HG03460 (cell line): ENCODE measurements around the gene STXBP5L.
"Not testable (repeated sequence)": the region's sequence is repeated elsewhere in the genome, so short reads cannot be mapped to it uniquely, and the experiment has no call there.

ENCODE experiments used
- ATAC-seq: cut with Tn5 transposase; IDR thresholded peaks from one replicate; pipeline ENCODE4 v1.9.1; 2021; ENCODE audit not compliant: unreplicated experiment

The STXBP5L gene

DNA sequence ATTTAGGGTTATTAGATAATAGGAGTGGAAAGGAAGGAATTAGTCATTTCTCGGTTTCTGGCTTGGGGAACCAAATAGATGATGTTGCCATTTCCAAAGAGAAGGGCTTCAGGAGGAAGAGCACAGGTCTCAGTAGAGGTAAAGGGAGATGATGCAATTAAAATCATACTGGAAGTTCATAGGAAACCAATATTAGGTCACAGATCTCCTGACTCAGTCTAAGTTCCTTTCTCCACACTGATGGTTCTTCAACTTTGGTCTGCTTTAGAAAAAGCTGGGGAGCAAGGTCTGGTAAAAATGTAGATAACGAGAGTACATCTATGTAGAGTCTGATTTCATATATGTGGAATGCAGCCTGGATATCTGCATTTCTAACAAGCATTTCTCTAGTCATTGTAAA lies 506.9 kb downstream of the STXBP5L start:
- ATAC-seq, result no peak

GRCh38 chr3:121418182-121418581 lies 510.2 kb downstream of the STXBP5L start:
- ATAC-seq, result no peak

GRCh38 chr3:121424549-121424948 lies 516.5 kb downstream of the STXBP5L start:
- no peak for ATAC-seq

- no peak for ATAC-seq
Observed at GRCh38 chr3:121430664-121431215, 522.7 kb downstream of the STXBP5L start.

DNA sequence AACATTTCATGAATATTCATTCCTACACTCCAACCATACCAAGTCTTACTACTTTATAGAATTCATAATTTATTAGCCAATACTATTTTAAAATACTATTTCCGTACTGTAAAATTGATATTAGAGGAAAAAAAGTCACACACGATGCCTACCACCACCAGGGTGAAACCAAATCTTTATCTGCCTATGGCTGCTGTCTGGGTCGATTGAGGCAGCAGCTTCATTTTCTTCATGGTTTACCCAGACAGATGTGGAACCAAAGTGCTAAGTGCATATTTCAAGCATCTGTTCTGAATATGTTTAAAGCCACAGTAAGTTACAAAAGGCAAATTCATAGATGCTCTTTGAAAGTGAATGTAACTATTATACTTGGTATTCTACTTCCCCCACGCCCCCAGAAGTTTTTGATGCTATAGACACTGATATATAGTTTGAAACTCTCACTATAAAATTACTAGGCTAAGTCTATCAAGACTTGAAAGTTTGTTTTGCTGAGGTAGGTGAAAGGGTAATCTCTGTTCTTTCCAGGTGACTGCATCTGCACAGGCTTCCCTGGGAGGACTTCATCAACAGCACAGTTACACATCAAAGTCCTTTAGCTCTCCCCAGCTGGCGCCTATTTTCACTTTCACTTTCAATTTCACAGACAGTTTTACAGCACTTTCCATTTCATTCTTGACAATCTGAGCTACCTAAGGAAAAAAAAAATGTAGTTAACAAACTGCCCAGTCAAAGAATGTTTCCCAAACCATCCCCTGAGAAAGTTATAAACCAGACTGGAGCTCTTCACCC lies 523.9 kb downstream of the STXBP5L start:
- peak; percentile 89 for ATAC-seq

DNA sequence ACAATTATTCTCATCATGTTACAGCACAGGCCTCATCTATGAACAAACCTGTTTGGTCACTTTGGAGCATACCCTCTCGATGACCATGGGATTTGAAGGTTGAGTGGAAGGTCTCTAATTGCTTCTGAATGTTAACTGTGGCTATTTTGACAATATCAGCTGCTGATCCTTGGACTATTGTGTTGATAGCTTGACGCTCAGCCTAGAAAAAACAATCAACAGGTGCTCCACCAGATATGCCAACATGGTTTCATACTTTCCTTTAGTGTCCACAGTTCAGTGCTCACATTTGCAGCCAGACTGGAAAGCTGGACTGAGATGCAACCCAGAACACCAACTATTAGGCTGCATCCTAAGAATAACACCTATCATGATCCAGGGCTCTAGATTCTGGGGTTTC lies 528.1 kb downstream of the STXBP5L start:
- no peak for ATAC-seq

DNA sequence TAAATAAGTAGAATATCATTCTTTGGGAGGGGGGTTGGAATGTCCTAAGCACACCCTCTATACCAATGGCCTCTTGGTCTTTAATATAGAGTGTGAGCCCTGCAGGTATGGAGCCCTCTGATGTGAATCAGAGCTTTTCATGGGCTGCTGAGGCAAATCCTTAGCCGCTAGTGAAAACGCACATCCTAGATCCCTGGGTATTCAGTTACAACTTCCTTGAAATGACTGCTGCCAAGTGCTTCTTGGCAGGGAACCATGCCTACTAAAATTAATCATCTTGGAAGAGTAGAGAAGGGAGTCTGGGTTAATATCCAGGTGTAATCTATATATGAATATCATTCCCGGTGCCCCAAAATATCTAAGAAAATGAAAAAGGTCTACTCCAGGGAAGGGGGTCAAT lies 528.6 kb downstream of the STXBP5L start:
- no peak for ATAC-seq

DNA sequence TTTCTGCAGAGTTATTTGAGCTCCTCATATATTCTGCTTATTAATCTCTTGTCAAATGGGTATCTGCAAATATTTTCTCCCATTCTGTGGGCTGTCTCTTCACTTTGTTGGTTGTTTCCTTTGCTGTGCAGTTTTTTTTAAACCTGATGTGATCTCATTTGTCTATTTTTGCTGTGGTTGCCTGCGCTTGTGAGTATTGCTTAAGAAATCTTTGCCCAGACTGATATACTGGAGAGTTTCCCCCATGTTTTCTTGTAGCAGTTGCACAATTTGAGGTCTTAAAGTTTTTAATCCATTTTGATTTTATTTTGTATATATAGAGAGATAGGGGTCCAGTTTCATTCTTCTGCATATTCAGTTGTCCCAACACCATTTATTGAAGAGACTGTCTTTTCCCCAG lies 535.5 kb downstream of the STXBP5L start:
- ATAC-seq, result no peak

DNA sequence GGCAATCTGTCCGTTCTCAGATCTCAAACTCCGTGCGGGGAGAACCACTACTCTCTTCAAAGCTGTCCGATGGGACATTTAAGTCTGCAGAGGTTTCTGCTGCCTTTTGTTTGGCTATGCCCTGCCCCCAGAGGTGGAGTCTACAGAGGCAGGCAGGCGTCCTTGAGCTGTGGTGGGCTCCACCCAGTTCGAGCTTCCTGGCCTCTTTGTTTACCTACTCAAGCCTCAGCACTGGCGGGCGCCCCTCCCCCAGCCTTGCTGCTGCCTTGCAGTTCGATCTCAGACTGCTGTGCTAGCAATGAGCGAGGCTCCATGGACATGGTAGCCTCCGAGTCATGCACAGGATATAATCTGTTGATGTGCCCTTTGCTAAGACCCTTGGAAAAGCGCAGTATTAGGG lies 543.7 kb downstream of the STXBP5L start:
- ATAC-seq, result not testable (repeated sequence)

DNA sequence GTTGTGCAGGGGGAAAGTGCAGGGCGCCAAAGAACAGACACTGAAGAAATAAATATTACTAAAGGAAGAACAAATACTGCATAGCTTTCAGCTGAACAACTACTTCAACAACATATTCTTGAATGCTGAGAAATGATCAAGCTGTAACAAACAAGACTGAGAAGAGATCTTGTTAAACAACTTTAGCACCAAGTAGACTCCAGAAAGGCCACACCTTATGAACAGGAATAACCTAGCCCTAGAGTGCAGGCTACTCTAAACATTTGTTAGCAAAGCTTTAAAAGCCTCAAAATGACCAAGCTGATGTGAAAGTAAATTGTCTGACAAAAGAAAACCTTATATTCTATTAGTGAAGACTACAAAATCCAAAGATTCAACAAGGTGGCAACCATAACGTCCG lies 554.6 kb downstream of the STXBP5L start:
- ATAC-seq, result no peak

DNA sequence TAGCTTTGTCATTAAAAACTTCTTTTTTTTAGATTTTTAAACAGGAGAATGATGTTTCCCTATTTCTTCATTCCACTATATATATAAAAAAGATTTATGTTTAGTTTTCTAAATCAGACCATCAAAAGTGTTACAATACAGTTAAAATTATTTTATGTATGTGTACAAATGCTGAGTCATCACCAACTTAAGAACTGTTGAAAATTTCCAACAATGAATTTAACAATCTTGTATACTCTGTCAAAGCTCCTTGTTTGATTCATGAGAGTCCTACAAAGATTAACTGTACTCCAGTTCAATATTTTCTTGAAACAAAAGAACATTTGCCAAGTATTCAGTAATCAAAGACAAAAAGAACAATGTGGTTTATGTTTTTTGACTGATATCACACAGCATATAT lies 555.7 kb downstream of the STXBP5L start:
- ATAC-seq, result no peak

DNA sequence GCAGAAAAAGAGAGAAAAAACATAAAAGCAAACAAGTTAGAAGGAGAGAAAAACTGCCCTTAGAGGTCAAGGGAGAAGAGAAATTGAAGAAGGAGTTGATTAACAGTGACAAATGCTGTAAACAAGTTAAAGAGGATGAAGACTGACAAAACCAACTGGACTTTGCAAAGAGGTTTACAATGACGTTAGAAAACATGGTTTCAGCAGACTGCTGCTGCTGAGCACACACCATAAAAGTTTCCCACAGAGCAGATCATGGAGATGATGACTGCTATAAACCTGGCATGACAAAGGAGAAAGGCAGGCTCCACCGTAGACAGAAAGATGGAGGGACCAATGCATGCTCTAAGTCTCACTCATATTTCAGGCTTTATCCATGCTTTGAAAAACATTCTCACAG lies 559.1 kb downstream of the STXBP5L start:
- no peak for ATAC-seq

- no peak for ATAC-seq
Observed at GRCh38 chr3:121473001-121473400, 565.0 kb downstream of the STXBP5L start.
